Measurements from ENCODE around the gene GRID1.

Gene GRID1

DNA sequence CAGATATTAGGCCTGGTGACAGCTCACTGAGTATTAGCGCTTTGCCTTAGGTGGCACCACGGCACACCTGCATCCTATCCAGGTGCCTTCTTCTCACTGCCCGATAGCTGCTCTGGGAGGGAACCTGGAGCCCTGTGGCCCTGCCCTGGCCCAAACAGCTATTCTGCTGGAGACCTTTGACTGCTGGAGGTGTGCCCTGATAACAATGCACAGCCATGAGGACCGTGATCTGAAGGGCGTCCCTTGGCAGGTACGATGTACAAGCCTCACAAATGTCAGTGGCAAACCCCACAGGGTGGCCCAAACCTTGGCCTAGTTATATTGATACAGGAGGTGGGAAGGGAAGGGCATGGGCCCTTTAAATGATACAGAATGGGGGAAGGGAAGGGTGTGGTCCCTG lies 259.5 kb downstream of the GRID1 start:
- TF ChIP-seq TAF1 (IDR thresholded peaks at IDR 0.05; ENCODE audit: low read depth, low read length) (no peak), POLR2AphosphoS5 (IDR thresholded peaks at IDR 0.05; ENCODE audit: low read depth, low read length) (no peak), POLR2A (IDR thresholded peaks at IDR 0.05; ENCODE audit: low read depth, low read length) (no peak), SPI1 (IDR thresholded peaks at IDR 0.05; ENCODE audit: low read depth, low read length) (no peak), PAX5 (IDR thresholded peaks at IDR 0.05; ENCODE audit: insufficient read depth, low read length, severe bottlenecking) (no peak), POU2F2 (IDR thresholded peaks at IDR 0.05; ENCODE audit: low read depth, low read length) (no peak)

DNA sequence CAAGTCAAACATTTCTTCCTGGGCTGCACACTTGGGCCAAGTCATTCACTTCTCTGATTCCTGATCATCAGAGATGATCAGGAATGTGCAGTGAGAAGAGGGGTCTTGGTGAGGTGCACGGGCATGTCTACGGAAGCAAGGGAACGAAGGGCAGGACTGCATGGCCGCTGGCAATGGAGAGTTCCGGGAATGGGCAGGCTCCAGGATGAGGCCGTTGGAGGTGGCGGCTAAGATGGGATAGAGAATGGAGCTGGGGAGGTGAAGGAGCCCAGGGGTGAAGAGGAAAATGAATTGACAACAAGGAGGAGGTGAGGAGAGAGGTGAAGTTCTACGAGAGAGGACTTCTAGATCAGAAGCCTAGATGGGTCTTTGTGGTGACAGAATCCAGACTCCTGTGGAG lies 260.0 kb downstream of the GRID1 start:
- TF ChIP-seq TAF1 (IDR thresholded peaks at IDR 0.05; ENCODE audit: low read depth, low read length) (no peak), POLR2A (IDR thresholded peaks at IDR 0.05; ENCODE audit: low read depth, low read length) (no peak), POLR2AphosphoS5 (IDR thresholded peaks at IDR 0.05; ENCODE audit: low read depth, low read length) (no peak), PAX5 (IDR thresholded peaks at IDR 0.05; ENCODE audit: insufficient read depth, low read length, severe bottlenecking) (no peak), SPI1 (IDR thresholded peaks at IDR 0.05; ENCODE audit: low read depth, low read length) (no peak), POU2F2 (IDR thresholded peaks at IDR 0.05; ENCODE audit: low read depth, low read length) (no peak)
- FAIRE-seq (no peak), DNase-seq (ENCODE audit: insufficient read length, low spot score) (no peak)

More for the DNA sequence above, 259.5 kb downstream of the GRID1 start:
- DNase-seq (ENCODE audit: insufficient read length, low spot score) (no peak), FAIRE-seq (no peak)

DNA sequence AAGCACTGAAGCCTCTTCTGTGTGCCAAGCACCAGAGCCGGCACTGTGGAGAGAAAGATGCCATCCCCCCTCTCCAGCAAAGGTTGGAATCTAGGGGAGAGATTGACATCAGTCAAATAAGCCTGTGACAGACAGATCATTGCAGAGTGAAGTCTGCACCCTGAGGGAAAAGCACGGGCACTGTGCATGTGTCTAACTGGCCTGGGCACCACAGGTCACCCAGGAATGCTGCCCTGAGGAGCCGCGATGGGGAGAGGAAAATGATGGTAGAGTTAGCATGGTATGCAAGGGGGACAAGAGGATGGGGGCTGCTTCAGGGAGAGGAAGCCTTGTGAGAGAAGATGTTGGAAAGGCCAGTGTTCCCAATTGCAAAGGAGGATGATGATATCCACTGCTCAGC lies 261.0 kb downstream of the GRID1 start:
- no peak for FAIRE-seq
- DNase-seq (ENCODE audit: insufficient read length, low spot score): no peak
- no peak for TF ChIP-seq TAF1 (IDR thresholded peaks at IDR 0.05; ENCODE audit: low read depth, low read length)
- TF ChIP-seq POLR2AphosphoS5 (IDR thresholded peaks at IDR 0.05; ENCODE audit: low read depth, low read length): no peak
- TF ChIP-seq POLR2A (IDR thresholded peaks at IDR 0.05; ENCODE audit: low read depth, low read length): no peak
- no peak for TF ChIP-seq PAX5 (IDR thresholded peaks at IDR 0.05; ENCODE audit: insufficient read depth, low read length, severe bottlenecking)
- TF ChIP-seq SPI1 (IDR thresholded peaks at IDR 0.05; ENCODE audit: low read depth, low read length): no peak
- TF ChIP-seq POU2F2 (IDR thresholded peaks at IDR 0.05; ENCODE audit: low read depth, low read length): no peak

DNA sequence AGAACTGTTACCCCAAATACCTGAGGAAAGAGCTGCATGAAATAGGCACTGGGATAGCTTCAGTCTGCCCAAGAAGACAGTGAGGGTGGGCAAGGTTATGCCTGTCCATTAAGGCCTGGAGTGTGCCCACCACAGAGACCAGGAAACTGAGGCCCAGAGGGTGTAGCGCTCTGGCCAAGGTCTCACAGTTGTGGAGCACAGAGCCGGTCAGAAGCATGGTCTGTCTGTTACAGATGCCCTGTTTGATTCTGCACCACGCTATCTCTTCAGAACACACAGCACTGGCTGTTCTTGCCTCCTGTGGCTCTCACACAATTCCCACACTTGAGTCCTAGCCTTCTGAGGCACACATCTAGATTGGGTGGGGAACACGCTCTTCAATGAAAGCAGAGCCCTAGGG lies 261.4 kb downstream of the GRID1 start:
- no peak for DNase-seq (ENCODE audit: insufficient read length, low spot score)
- TF ChIP-seq SPI1 (IDR thresholded peaks at IDR 0.05; ENCODE audit: low read depth, low read length) (no peak), POLR2AphosphoS5 (IDR thresholded peaks at IDR 0.05; ENCODE audit: low read depth, low read length) (no peak), POLR2A (IDR thresholded peaks at IDR 0.05; ENCODE audit: low read depth, low read length) (no peak), POU2F2 (IDR thresholded peaks at IDR 0.05; ENCODE audit: low read depth, low read length) (no peak)
- FAIRE-seq: no peak

DNA sequence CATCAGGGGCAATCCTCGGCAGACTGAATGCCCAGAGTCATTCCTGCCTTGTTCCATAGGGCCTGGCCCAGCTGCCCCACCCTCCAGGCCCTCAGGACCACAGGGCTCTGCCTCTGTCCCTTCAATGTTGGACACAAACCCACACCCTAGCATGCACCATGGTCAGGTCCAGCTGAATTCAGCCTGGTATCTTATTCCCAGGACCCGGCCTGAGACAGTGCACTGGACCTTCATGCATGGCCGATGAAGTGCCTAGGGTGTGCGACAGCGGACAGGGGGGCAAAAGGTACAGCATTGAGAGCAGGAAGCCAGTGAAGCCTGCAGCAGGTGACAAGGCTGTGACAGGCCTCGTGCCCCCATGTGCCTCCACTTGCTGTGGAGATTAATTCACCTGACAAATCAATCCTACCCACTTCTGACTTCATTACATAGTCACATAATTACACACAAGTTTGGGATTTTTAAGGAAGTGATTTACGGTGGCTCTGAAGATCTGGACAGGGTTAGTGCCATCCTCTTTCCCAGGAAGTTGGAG lies 261.9 kb downstream of the GRID1 start:
- DNase-seq (ENCODE audit: insufficient read length, low spot score) (no peak), FAIRE-seq (no peak)
- no peak for TF ChIP-seq POLR2AphosphoS5 (IDR thresholded peaks at IDR 0.05; ENCODE audit: low read depth, low read length)
- TF ChIP-seq PAX5 (IDR thresholded peaks at IDR 0.05; ENCODE audit: insufficient read depth, low read length, severe bottlenecking): no peak
- TF ChIP-seq POLR2A (IDR thresholded peaks at IDR 0.05; ENCODE audit: low read depth, low read length): no peak
- TF ChIP-seq SPI1 (IDR thresholded peaks at IDR 0.05; ENCODE audit: low read depth, low read length): no peak
- TF ChIP-seq TAF1 (IDR thresholded peaks at IDR 0.05; ENCODE audit: low read depth, low read length): no peak
- no peak for TF ChIP-seq POU2F2 (IDR thresholded peaks at IDR 0.05; ENCODE audit: low read depth, low read length)

DNA sequence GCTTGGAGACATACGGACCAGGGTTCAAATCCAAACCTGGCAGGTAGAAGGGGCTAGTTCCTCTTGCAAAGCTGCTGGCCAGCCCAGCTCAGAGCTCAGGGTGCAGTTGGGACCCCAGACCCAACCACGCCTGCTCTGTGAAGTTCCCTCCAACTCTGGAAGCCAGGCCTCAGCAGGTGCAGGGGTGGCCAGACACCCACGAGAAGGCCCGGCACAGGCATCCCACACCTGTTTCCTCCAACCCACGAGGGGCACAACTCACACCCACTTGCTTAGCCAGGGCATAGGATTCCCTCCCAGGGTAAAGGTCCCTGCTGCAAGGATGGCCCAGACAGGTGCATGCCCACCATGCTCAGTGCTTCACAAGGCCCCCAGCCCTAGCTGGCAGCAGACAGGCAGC lies 262.4 kb downstream of the GRID1 start:
- TF ChIP-seq POLR2A (IDR thresholded peaks at IDR 0.05; ENCODE audit: low read depth, low read length) (no peak), POU2F2 (IDR thresholded peaks at IDR 0.05; ENCODE audit: low read depth, low read length) (no peak), TAF1 (IDR thresholded peaks at IDR 0.05; ENCODE audit: low read depth, low read length) (no peak), POLR2AphosphoS5 (IDR thresholded peaks at IDR 0.05; ENCODE audit: low read depth, low read length) (no peak), PAX5 (IDR thresholded peaks at IDR 0.05; ENCODE audit: insufficient read depth, low read length, severe bottlenecking) (no peak)
- no peak for DNase-seq (ENCODE audit: insufficient read length, low spot score)
- FAIRE-seq: no peak

DNA sequence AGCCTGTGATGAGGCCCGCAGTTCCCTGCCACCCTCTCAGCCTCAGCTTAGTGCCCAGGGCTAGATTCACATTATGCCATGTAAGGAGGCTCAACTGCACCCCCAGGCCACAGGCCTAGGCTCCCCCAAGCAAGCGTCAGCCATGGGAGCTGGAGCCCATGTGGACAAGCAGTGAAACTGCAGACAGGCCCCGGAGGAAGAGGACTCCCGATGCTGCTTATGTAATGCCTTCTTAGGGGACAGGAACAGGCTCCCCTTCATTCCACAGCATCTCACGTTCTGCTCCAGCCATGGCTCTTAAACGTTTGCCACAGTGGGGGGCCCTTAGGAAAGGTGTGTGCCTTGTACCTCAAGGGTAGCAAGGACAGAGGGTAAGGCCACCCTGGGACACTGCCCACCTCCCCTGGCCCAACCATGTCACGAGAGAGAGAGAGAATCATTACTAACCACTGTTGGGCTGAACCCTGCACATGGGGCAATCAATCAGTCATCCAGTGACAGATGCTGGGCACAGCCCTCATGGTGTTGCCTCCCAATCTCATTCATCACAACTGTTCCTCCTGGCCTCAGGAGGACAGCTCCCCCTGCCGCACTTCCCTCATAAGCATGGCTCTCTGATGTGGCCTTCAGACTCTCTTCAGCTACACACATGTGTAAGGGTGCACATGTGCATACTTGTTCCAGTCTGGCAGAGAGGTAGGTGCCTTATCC lies 263.0 kb downstream of the GRID1 start:
- no peak for DNase-seq (ENCODE audit: insufficient read length, low spot score)
- FAIRE-seq: no peak
- TF ChIP-seq PAX5 (IDR thresholded peaks at IDR 0.05; ENCODE audit: insufficient read depth, low read length, severe bottlenecking): no peak
- TF ChIP-seq SPI1 (IDR thresholded peaks at IDR 0.05; ENCODE audit: low read depth, low read length): no peak
- no peak for TF ChIP-seq POLR2AphosphoS5 (IDR thresholded peaks at IDR 0.05; ENCODE audit: low read depth, low read length)
- TF ChIP-seq POLR2A (IDR thresholded peaks at IDR 0.05; ENCODE audit: low read depth, low read length): no peak
- TF ChIP-seq POU2F2 (IDR thresholded peaks at IDR 0.05; ENCODE audit: low read depth, low read length): no peak
- no peak for TF ChIP-seq TAF1 (IDR thresholded peaks at IDR 0.05; ENCODE audit: low read depth, low read length)

DNA sequence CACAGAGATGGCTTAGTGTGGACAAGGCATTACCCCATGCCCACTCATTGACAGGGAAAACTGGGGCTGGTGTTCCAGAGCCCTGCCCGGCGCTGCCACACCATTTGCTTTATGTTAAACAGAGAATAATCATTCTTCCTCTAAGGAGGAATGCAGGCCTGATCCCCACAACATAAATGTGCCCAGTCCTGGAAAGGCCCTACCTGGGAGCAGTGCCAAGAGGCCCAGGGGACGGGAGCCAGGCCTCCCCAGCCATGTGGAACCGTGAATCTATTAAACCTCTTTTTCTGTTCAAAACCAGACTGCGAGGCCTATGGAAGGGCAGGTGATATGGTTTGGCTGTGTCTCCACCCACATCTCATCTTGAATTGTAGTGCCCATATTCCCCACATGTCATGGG lies 264.1 kb downstream of the GRID1 start:
- DNase-seq (ENCODE audit: insufficient read length, low spot score) (no peak), FAIRE-seq (no peak)
- TF ChIP-seq POU2F2 (IDR thresholded peaks at IDR 0.05; ENCODE audit: low read depth, low read length) (no peak), PAX5 (IDR thresholded peaks at IDR 0.05; ENCODE audit: insufficient read depth, low read length, severe bottlenecking) (no peak), SPI1 (IDR thresholded peaks at IDR 0.05; ENCODE audit: low read depth, low read length) (no peak), POLR2AphosphoS5 (IDR thresholded peaks at IDR 0.05; ENCODE audit: low read depth, low read length) (no peak), TAF1 (IDR thresholded peaks at IDR 0.05; ENCODE audit: low read depth, low read length) (no peak), POLR2A (IDR thresholded peaks at IDR 0.05; ENCODE audit: low read depth, low read length) (no peak)

DNA sequence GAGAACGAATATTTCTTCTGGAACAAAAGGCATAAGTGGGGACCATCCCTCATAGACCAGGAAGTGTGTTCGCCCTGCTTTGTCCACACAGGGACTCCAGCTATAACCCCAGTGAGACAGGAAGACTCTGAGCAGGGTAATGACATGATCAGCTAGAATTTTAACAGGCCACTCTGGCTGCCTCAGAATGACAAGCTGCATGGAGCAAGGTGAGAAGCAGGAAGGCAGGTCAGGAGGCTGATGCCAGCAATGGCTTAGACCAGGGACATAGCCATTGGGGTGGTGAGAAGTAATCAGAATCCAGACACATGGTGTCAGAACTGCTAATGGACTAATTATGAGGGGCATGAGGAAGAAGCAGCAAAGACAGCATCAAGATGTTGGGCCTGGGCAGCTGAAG lies 264.6 kb downstream of the GRID1 start:
- FAIRE-seq (no peak), DNase-seq (ENCODE audit: insufficient read length, low spot score) (no peak)
- TF ChIP-seq POU2F2 (IDR thresholded peaks at IDR 0.05; ENCODE audit: low read depth, low read length) (no peak), SPI1 (IDR thresholded peaks at IDR 0.05; ENCODE audit: low read depth, low read length) (no peak), POLR2AphosphoS5 (IDR thresholded peaks at IDR 0.05; ENCODE audit: low read depth, low read length) (no peak), TAF1 (IDR thresholded peaks at IDR 0.05; ENCODE audit: low read depth, low read length) (no peak), POLR2A (IDR thresholded peaks at IDR 0.05; ENCODE audit: low read depth, low read length) (no peak), PAX5 (IDR thresholded peaks at IDR 0.05; ENCODE audit: insufficient read depth, low read length, severe bottlenecking) (no peak)

Data from GM12891 (cell line).